Epithelial cell of esophagus (primary cell): ENCODE measurements around the gene TFPI2.

Source experiments
- DNase-seq: peaks from one replicate; pipeline ENCODE4 v3.0.0; 2010; ENCODE audit warnings: low read depth
- H3K4me3 ChIP-seq: 2 replicates; pipeline ENCODE4 v1.5.1; 2011; ENCODE audit warnings: mild to moderate bottlenecking, low read length, control low read depth
- CTCF ChIP-seq: IDR thresholded peaks from 2 replicates; pipeline ENCODE4 v1.5.1; 2011; ENCODE audit warnings: low read depth, mild to moderate bottlenecking, low read length, control low read depth, inconsistent platforms; ENCODE audit not compliant: insufficient read depth; ENCODE audit errors: missing control alignments

The TFPI2 gene

GRCh38 chr7:93890464-93891068 lies at the start of gene TFPI2:
TFPI2 (minus strand) TSS chr7:93890753; CDS start chr7:93890678, 75 bp downstream.
- TF ChIP-seq CTCF, result no peak
- H3K4me3 ChIP-seq, result peak within 1 kb of the TSS; percentile 63
- peak; percentile 90 for DNase-seq

- DNase-seq, result peak; percentile 32
- no peak overlapping the region for H3K4me3 ChIP-seq
- TF ChIP-seq CTCF, result no peak
These were observed 47.7 kb upstream of the TFPI2 start for GRCh38 chr7:93938293-93938692.

- no peak overlapping the region for H3K4me3 ChIP-seq
- no peak for DNase-seq
- TF ChIP-seq CTCF, result no peak
These were observed 47.3 kb upstream of the TFPI2 start for GRCh38 chr7:93937818-93938217.

GRCh38 chr7:93935102-93935501 lies 44.5 kb upstream of the TFPI2 start:
- DNase-seq, result no peak
- TF ChIP-seq CTCF, result no peak
- H3K4me3 ChIP-seq, result no peak overlapping the region

GRCh38 chr7:93933156-93933555 lies 42.6 kb upstream of the TFPI2 start:
- no peak for DNase-seq
- no peak for TF ChIP-seq CTCF
- H3K4me3 ChIP-seq, result no peak overlapping the region

GRCh38 chr7:93931655-93932054 lies 41.1 kb upstream of the TFPI2 start:
- DNase-seq, result no peak
- no peak for TF ChIP-seq CTCF
- H3K4me3 ChIP-seq, result no peak overlapping the region

- H3K4me3 ChIP-seq, result no peak overlapping the region
- DNase-seq, result no peak
- no peak for TF ChIP-seq CTCF
These were observed 37.0 kb upstream of the TFPI2 start for GRCh38 chr7:93927585-93927984.
